HG03135 (cell line): ENCODE results near the gene MIPEP.
"Not testable (repeated sequence)": the region's sequence is repeated elsewhere in the genome, so short reads cannot be mapped to it uniquely, and the experiment has no call there.

Experiments used
- ATAC-seq: cut with Tn5 transposase; IDR thresholded peaks from one replicate; pipeline ENCODE4 v1.9.1; 2021; ENCODE audit warnings: mild to moderate bottlenecking, moderate library complexity; ENCODE audit not compliant: unreplicated experiment

The MIPEP gene

DNA sequence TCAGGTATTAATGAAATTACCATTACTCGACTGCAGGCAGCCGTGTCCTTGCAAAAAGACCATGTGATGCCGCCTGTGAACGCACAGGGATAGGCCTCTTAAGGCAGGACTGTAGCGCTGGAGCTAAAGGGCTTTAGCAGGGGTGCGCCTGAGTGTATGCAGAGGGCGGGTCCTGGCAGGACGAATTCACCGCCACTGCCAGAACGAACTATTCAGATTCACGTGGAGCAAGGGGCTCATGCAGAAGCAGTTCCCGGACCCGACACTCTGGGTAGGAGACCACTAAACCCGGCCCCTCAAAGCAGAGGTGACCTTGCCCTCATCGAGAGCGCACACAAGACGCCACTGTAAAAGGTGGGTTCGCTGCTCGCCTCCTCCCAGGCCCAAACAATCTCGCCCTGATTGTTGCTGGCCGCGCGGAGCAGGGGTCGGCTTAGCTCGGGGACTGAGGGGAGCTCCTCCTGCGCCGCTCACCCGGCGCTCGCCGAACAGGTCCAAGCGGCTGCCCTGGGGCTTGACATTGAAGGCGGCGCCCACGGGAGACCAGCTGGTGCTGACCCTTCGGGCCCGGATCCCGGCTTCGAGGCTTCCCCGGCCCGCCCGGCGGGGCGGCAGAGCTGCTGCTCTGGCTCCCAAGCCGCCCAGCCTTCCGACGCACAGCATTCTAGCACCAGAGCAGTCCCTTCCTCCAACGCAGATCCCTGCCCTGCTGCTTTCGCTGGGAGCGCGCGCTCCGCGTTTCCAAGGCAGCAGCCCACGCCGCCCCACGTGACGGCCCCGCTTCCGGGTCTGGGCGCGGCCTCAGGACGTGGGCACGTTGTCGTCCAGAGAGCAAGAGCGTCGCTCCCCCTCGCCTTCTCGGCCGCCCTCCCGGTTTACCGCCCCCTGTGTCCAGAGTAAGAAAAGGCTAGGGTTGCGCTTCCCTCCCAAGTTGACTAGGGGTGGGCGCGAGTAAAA is at the start of gene MIPEP:
MIPEP (minus strand) TSS at position 743 of the 957 bp plus-strand sequence; CDS start at position 663, 80 bp downstream.
- ATAC-seq = peak; percentile 95

- no peak for ATAC-seq
These were observed 45.3 kb upstream of the MIPEP start for GRCh38 chr13:23934520-23934919.

GRCh38 chr13:23928985-23929384 is 39.8 kb upstream of the MIPEP start:
- ATAC-seq = no peak

GRCh38 chr13:23923031-23923430 is 33.8 kb upstream of the MIPEP start:
- no peak for ATAC-seq

- ATAC-seq = no peak
These were observed 33.1 kb upstream of the MIPEP start for GRCh38 chr13:23922005-23922932.

- no peak for ATAC-seq
These were observed 32.3 kb upstream of the MIPEP start for GRCh38 chr13:23921451-23921888.

DNA sequence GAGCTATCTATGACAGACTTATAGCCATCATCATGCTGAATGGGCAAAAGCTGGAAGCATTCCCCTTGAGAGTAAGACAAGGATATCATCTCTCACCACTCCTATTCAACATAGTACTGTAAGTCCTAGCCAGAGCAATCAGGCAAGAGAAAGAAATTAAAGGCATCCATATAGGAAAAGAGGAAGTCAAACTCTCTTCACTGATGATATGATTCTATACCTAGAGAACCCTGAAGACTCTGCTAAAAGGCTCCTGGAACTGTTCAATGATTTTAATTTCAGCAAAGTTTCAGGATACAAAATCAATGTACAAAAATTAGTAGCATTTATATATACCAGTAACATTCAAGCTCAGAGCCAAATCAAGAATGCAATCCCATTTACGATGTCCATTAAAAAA is 29.8 kb upstream of the MIPEP start:
- ATAC-seq = no peak

GRCh38 chr13:23918208-23918607 is 29.0 kb upstream of the MIPEP start:
- ATAC-seq = no peak

- ATAC-seq = no peak
These were observed 26.1 kb upstream of the MIPEP start for GRCh38 chr13:23915308-23915707.

DNA sequence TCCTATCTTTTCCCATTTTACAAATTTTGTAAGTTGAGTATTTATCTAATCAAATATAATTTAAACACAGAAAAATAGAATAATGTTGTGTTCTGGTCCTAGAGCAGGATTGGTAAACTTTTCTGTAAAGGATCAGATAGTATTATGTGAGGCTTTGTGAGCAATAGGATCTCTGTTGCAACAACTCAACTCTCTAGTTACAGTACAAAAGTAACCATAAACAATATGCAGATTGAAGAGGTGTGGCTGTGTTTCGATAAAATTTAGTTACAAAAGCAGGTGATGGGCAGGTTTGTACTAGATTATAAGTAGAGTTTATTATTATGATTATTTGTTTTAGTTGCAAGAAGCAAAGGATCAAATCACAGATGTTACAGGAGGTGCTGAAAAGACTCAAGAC is 23.3 kb upstream of the MIPEP start:
- no peak for ATAC-seq

- no peak for ATAC-seq
These were observed 20.4 kb upstream of the MIPEP start for GRCh38 chr13:23909606-23910005.

DNA sequence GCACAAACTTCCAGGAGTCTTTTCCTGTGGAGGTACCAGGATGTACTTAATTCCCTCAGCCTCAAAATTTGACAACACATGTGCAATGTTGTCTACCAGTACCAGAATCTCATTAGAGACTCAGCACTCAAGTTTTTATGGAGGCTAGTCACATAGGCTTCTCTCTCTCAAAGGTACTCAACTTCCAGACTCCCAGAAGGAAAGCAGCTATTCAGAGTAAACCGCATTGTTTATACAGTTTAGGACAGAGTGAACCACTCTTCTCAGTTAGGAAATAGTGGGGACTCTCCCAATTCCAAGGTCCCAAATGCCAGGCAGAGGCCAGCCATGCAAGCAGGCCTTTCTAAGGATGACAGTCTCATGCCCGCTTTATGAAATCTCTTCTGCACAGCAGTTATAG is 16.6 kb upstream of the MIPEP start:
- ATAC-seq = no peak

DNA sequence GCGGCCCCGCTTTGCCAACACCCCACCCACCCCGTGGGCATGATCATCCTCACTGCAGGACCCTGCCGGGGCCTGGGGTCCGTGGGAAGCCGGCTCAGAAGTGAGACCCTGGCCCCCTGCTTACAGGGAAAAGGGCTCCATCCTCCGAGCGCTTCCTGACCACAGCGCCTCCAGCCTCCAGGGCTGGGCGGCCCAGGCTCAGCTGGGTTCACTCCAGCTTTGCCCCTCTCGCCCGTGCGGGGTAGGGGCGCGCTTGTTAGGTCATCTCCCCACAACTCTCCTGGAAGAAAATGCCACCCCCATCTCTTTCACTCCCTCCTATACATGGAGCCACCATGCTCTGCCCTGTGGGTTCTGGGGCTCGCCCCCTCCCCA is 14.7 kb upstream of the MIPEP start:
- ATAC-seq = no peak

DNA sequence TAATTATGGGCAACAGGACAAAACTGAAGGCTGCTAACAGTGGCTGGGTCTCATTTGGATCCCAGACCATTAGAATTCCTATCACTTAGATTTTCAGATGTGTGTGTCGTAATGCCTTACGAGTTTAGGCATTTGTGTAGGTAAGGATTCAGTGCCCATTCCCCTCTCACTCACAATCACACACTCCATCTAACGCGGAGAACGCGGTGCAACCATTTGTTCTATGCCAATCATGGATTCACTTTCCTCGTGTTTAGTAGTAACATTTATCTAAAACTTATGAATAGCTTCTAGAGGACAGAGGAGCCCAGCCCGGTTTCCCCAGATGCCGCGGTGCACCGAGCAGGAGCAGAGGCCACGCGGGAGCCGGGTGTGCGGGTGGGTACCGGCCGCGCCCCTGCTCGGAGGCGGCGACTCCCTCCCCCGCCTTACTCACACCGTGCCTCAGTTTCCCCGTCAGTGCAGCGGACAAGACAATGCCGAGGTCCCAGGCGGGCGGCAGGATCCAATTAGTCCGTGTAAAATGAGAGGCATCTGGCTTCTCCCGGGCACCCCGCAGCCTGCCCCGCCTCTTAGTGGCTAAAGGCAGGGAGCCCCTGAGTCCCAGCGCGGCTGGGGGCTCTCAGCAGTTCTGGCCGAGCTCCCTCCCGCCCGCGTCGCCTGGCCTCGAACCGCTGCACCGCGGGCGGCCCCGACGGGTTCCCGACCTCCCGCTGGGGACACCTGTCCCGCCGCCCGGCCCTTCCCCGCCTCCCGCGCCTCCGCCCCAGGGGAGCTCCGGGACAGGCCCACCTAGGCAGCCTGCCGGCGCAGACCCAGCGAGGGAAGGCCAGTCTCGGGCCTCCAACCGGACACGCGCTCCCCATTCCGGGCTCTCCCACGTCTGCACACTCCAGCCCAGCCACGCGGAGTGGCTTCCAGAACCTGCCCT is 14.0 kb upstream of the MIPEP start:
- ATAC-seq = no peak

- ATAC-seq = no peak
These were observed 12.2 kb upstream of the MIPEP start for GRCh38 chr13:23901365-23901764.

GRCh38 chr13:23899555-23899954 is 10.4 kb upstream of the MIPEP start:
- no peak for ATAC-seq

GRCh38 chr13:23898101-23898500 is 8.9 kb upstream of the MIPEP start:
- no peak for ATAC-seq

- not testable (repeated sequence) for ATAC-seq
These were observed 8.3 kb upstream of the MIPEP start, which contains the start of gene C1QTNF9B for GRCh38 chr13:23897452-23897919. Gene C1QTNF9B (minus strand): TSS chr13:23897502.

GRCh38 chr13:23894746-23895145 is 5.5 kb upstream of the MIPEP start:
- not testable (repeated sequence) for ATAC-seq

DNA sequence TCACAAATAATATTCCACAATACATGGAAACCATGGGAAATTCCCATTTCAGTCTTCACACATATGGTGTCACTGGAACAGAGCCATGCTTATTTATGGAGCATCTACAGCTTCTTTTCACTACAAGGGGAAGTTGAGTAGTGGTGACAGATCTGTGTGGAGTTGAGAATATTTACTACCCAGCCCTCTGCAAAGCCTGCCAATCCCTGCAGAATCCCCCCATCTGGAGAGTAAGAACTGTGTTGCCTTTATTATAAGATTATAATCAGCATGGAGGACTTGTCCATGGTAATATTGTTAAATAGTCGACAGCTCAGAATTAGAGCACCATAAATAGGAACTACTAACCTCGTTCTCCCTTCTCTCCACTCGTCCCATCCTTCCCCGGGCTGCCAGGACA is 4.6 kb upstream of the MIPEP start:
- ATAC-seq = not testable (repeated sequence)
